ENCODE measurements around the gene PFKFB1. TPM values are rescaled to one million over a fixed set of nuclear protein-coding genes. Genes with fewer than 3 reads are reported as not detected.
"Not testable (repeated sequence)": the region's sequence is repeated elsewhere in the genome, so short reads cannot be mapped to it uniquely, and the experiment has no call there.

The PFKFB1 gene
- total RNA-seq, 1 donor from 2014 or later, result not detected

DNA sequence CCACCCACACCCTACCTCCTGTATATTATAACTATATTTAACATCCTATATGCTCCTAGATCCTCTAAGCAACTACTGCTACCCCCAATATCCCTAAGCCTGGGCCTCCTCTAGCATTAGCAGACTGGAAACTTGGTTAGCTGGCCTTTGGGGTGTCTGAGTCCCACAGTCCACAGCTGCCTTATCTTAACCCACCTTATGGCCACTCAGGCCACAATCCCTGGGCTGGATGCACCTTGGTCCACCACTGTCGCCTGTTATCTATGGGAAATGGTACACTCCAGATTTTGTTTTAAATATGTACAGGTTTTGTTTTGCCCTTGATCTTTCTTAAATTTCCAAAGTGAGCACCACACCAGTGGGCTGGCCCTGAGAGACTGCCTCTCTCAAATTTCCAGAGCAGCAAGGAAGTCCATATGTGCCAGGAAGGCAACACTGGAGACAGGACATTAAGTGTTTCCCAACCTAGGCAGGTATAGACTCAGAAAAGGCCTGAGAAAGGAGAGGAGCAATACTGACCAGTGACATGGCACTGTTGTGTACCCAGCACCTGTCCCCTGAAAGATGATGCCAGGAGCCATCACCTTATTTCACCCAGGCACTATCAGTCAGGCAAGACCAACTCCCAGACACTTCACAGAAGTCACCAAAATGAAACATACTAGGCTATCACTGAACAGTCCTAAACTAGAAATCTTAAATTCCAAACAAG is 921 bp downstream of the PFKFB1 start:
- DNase-seq, result no peak

GRCh38 chrX:54991706-54992105 is 2.3 kb downstream of the PFKFB1 start:
- DNase-seq, result no peak

GRCh38 chrX:54983306-54983705 is 10.7 kb downstream of the PFKFB1 start:
- DNase-seq, result not testable (repeated sequence)

DNA sequence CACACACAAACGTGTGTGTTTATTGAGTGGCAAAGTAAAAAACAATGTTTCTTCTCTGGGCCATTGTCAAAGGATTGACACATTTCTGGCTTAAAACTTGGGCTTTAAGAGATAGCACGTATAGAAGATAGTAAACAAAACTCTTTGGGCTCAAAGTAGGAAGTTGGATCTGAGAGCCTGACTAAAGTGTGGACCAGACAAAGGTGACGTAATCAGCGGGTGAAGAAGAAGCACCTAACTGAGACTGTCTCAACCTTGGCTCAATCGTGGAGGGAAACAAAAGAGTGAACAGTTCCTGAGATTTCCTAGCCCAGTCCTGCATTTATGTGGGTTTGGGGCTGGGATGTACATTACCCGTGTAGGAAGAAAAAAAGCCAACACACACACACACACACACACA is 13.7 kb downstream of the PFKFB1 start:
- DNase-seq, result no peak

DNA sequence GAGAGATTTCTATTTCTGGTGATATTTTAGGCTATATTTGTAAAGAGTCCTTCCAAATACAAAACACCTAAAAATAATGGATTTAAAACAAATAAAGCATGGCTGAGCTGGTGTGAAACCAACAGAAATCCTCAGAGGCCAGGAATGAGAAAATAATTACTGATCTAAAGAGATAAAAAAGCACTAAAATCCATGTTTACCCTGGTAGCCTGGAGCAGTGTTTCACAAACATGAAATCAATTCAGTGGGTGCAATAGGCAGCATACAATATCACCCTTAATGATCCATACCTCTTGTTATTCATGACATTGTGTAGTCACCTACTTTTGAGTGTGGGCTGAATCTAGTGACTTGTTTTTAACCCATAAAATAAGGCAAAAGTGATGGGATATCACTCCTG is 14.6 kb downstream of the PFKFB1 start:
- no peak for DNase-seq

- no peak for DNase-seq
Measured at GRCh38 chrX:54978448-54978847, 15.5 kb downstream of the PFKFB1 start.

GRCh38 chrX:54977387-54977786 is 16.6 kb downstream of the PFKFB1 start:
- no peak for DNase-seq

DNA sequence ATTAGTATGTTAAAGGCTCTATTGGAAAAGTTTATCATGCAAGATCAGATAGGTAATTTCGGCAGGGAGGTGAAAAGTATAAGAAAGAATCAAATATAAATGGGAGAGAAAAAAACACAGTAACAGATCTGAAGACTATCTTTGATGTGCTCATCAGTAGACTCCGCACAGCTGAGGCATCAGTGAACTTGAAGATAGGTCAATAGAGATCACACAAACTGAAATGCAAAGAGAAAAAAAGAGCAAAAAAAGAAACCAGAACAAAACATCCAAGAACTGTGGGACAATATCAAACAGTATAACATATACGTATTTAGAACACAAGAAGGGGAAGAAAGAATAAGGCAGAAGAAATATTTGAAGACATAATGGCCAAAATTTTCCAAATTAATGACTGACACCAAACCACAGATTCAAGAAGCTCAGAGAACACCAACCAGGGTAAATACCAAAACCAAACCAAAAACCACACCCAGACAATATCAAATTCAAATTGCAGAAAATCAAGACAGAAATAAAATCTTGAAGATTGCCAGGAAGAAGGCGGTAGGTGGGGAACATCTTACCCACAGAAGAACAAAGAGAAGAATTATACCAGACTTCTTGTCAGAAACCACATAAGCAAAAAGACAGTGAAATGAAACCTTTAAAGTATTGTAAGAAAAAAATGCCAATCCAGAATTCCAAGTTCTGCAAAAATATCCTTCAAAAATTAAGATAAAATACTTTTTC is 29.1 kb downstream of the PFKFB1 start:
- DNase-seq, result no peak

DNA sequence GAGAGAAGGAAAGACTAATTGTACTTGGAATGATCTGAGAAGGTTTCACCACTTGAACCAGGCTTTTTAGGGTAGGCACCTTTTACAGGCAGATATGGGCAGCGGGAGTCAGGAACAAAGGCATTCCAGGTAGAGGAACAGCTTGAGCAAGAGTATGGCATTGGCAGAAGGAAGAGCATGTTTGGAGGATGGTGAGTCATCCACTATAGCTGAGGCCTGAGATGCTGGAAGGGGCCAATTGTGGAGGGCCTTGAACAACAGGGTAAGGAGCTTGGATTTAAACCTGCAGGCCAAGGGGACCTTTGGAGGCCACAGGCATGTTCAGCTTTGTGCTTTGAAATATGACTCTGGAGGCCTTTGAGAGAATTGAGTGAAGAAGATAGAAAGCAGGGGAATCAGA is 32.2 kb downstream of the PFKFB1 start:
- no peak for DNase-seq

DNA sequence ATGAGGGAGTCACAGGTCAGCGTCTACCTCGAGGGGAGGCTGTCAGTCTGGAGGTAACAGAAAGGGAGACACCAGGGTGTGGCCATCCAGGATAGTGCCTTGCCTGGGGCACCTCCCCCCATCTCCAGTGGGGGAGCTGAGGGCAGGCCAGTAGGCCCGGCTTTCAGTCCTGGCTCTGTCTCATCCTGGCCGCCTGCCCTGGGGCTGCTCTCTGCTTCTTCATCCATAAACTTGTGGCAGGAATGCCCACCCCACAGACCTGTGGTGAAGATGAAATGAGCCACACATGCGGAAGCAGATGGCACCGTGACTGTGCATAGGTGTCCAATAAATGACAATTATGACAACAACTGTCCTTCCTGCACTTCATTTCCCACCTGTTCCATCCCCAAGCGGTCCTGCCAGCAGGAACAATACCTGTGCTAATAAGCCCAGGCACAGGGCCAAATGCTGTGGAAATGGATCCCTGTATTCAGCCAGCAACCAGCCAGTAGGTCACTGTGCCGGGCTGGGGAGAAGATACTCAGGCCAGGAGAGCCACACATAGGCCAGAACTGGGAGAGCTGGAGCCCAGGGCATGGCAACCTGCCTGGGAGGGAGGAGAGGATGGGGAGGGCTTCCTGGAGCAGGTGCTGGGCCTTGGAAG is 43.1 kb downstream of the PFKFB1 start:
- no peak for DNase-seq

- no peak for DNase-seq
Measured at GRCh38 chrX:54945224-54945623, 48.8 kb downstream of the PFKFB1 start.

DNA sequence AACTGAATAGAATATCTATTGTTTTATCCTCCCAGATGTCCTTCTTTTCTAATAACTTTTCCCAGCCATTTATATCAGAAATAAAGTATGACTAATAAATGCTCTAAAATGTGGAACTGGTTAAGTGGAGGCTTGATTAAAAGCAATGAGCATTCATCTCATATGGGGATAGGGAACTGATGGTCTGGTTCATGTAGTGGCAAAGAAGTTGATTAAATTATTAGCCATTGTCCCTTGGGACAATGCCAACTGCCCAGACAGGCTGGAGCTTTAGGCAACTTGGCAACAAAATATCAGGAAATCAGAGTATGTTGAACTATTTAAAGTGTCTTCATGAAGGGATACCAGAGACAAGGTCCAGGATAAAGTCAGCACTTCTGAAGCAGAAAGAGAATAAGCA is 49.2 kb downstream of the PFKFB1 start:
- DNase-seq, result no peak

DNA sequence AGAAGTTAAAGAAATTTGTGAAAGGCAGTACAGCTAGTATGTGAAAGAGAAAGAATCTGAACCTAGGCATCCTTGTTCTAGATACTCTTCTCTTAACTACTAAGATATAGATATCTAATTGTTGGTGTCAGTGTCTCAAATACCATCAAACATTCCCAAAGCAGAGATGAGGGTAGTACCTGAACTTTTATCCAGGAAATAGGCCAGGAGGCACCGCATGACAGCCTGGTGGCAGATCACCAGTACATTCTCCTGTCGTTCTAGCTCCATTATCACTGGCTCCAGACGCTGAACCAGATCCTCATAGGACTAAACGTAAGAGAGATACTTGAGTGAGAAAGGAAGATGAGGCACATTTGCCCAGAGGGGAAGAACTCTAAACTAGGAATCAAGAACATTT is 56.6 kb downstream of the PFKFB1 start:
- DNase-seq, result no peak

GRCh38 chrX:54935306-54935705 is 58.7 kb downstream of the PFKFB1 start:
- no peak for DNase-seq

DNA sequence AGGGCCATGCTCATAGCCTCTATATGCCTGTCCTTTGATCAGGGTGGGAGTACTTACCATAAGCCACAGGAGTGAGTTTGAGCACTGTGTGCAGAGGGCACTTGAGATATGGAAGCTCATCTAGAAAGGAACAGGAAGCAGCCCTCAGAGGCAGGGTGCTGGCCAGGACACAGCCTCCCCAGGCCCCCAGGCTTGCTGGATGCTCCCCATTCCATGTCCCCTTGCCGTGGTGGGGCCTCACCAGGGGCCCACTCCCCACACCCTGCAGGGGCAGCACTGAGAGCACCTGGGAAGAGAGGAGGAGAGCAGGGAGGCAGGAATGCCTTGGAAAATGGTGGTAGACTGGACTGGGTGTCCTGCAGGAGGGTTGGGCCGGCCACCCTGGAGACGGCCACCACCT is 59.1 kb downstream of the PFKFB1 start:
- DNase-seq, result no peak

- DNase-seq, result no peak
Measured at GRCh38 chrX:54934058-54934457, 59.9 kb downstream of the PFKFB1 start.

GRCh38 chrX:54933150-54933826 is 60.7 kb downstream of the PFKFB1 start:
- DNase-seq, result no peak

DNA sequence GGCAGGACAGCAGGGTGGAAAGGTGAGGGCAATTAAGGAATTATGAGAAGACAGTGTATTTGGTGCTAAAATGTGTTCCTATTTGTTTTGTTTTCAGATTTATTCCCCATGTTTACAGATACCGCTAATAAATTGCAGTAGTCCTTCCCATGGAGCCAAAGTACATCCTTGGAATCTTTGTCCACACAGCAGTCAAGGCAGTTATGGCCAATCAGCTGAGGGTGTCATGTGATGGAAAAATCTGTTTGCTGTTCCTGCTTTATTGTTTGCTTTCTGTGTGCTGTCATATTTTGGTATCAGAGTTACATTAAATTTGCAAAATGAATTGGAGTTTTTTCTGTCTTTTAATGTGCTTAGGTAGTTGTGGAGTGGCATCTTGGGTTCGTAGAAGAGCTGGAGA is 62.9 kb downstream of the PFKFB1 start:
- DNase-seq, result no peak

DNA sequence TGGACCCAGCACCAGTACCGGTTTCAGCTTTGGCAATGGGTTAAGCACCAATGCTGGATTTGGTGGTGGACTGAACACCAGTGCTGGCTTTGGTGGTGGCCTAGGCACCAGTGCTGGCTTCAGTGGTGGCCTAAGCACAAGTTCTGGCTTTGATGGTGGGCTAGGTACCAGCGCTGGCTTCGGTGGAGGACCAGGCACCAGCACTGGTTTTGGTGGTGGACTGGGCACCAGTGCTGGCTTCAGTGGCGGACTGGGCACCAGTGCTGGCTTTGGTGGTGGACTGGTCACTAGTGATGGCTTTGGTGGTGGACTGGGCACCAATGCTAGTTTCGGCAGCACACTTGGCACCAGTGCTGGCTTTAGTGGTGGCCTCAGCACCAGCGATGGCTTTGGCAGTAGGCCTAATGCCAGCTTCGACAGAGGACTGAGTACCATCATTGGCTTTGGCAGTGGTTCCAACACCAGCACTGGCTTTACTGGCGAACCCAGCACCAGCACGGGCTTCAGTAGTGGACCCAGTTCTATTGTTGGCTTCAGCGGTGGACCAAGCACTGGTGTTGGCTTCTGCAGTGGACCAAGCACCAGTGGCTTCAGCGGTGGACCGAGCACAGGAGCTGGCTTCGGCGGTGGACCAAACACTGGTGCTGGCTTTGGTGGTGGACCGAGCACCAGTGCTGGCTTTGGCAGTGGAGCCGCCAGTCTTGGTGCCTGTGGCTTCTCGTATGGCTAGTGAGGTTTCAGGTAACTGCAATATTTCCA is 63.5 kb downstream of the PFKFB1 start:
- DNase-seq, result no peak

DNA sequence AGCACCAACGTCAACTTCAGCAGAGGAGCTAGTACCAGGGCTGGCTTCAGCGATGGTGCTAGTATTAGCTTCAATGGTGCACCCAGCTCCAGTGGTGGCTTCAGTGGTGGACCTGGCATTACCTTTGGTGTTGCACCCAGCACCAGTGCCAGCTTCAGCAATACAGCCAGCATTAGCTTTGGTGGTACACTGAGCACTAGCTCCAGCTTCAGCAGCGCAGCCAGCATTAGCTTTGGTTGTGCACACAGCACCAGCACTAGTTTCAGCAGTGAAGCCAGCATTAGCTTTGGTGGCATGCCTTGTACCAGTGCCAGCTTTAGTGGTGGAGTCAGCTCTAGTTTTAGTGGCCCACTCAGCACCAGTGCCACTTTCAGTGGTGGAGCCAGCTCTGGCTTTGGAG is 65.1 kb downstream of the PFKFB1 start:
- no peak for DNase-seq

- no peak for DNase-seq
Measured at GRCh38 chrX:54926978-54927377, 67.0 kb downstream of the PFKFB1 start.

DNA sequence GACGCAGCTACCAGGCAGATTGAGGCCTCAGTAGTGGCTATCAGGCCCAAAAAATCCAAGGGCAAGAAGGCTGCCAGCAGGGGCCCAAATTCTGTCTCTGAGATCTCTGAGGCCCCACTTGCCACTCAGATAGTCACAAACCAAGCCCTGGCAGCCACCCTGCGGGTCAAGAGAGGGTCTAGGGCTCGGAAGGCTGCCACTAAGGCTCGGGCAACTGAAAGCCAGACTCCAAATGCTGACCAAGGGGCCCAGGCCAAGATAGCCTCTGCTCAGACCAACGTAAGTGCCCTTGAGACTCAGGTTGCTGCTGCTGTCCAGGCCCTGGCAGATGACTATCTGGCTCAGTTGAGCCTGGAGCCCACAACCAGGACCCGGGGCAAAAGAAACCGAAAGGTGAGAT is 70.6 kb downstream of the PFKFB1 start:
- DNase-seq, result no peak
